Activated CD4-positive, alpha-beta memory T cell treated with anti-CD3 and anti-CD28 coated beads for 36 hours (primary cell): ENCODE data around the gene ZNF385A. TPM values are rescaled to one million over a fixed set of nuclear protein-coding genes. Genes with fewer than 3 reads are reported as not detected.
"Not testable (repeated sequence)": the region's sequence is repeated elsewhere in the genome, so short reads cannot be mapped to it uniquely, and the experiment has no call there.

Source experiments
- CTCF ChIA-PET: fragments of 350-600 bp; sonication (Branson Sonifier 250); formaldehyde crosslinking; loops from one replicate; lab custom pipeline; 2021; ENCODE audit warnings: antibody characterized with exemption, inconsistent platforms; lab: Charles Lee
- POLR2A ChIA-PET: fragments of 350-600 bp; sonication (Branson Sonifier 250); formaldehyde crosslinking; loops from one replicate; lab custom pipeline; 2021; ENCODE audit warnings: antibody characterized with exemption; lab: Charles Lee
- DNase-seq: peaks from one replicate; pipeline ENCODE4 v3.0.0-alpha.2; 2020
- H3K27ac Mint-ChIP-seq: one replicate; pipeline ENCODE4 v1.8.0; 2021; ENCODE audit warnings: mixed read lengths
- H3K27me3 Mint-ChIP-seq: one replicate; pipeline ENCODE4 v1.8.0; 2021; ENCODE audit warnings: mixed read lengths
- H3K36me3 Mint-ChIP-seq: one replicate; pipeline ENCODE4 v1.8.0; 2021; ENCODE audit warnings: mixed read lengths
- H3K4me1 Mint-ChIP-seq: one replicate; pipeline ENCODE4 v1.8.0; 2021; ENCODE audit warnings: low read depth, mixed read lengths
- H3K4me3 Mint-ChIP-seq: one replicate; pipeline ENCODE4 v1.8.0; 2021; ENCODE audit warnings: mild to moderate bottlenecking, mixed read lengths
- H3K9me3 Mint-ChIP-seq: one replicate; pipeline ENCODE4 v1.8.0; 2021; ENCODE audit warnings: mixed read lengths
- intact Hi-C: fragments of 100-400 bp; cut with micrococcal nuclease; formaldehyde crosslinking; loops from one replicate; pipeline ENCODE4 v1.15.1; 2023
- total RNA-seq, 2 experiments: library from RNA; stranded (reverse); gene quantifications; one replicate each; pipeline ENCODE4 v1.2.3, GENCODE V29; 2021

The ZNF385A gene
- total RNA-seq, 2 experiments from 2014 or later = 1.3 TPM

GRCh38 chr12:54359762-54360351, 24.7 kb downstream of the ZNF385A start:
- peak overlapping the region; percentile 19 for H3K27ac Mint-ChIP-seq
- peaks cover 23% of the 10 kb centered on the region for H3K4me1 Mint-ChIP-seq
- H3K36me3 Mint-ChIP-seq = no peaks in the 10 kb centered on the region
- no peak for DNase-seq
- intact Hi-C loops = loop anchor here (1.0 to 10.0 kb wide), 7 partner anchors 8 to 355 kb away; partner anchors contain the start of genes CBX5, HNRNPA1, HOXC8 and HOXC9
- ChIA-PET POLR2A (interaction anchor here (0.9 to 2.7 kb wide), 8 partner anchors 14 to 108 kb away, joined by 3 to 23 read pairs (median 6); partner anchors contain the start of genes CBX5, COPZ1 and HNRNPA1), CTCF (interaction anchor here (0.6 to 8.3 kb wide), 19 partner anchors 9 to 145 kb away, joined by 3 to 76 read pairs (median 5); partner anchors contain the start of gene COPZ1)
- no peaks in the 10 kb centered on the region for H3K9me3 Mint-ChIP-seq
- H3K27me3 Mint-ChIP-seq = no peaks in the 10 kb centered on the region
- H3K4me3 Mint-ChIP-seq = no peak overlapping the region

GRCh38 chr12:54358945-54359761, 25.4 kb downstream of the ZNF385A start:
- ChIA-PET POLR2A (interaction anchor here (0.6 to 2.7 kb wide), 15 partner anchors 13 to 143 kb away, joined by 3 to 23 read pairs (median 4); partner anchors contain the start of genes CBX5, COPZ1, HNRNPA1 and NCKAP1L), CTCF (interaction anchor here (0.7 to 8.3 kb wide), 20 partner anchors 8 to 151 kb away, joined by 3 to 76 read pairs (median 6); partner anchors contain the start of gene COPZ1)
- intact Hi-C loops = loop anchor here (1.0 to 2.0 kb wide), 6 partner anchors 9 to 143 kb away; partner anchors contain the start of genes CBX5 and HNRNPA1
- no peaks in the 10 kb centered on the region for H3K9me3 Mint-ChIP-seq
- no peak overlapping the region for H3K27ac Mint-ChIP-seq
- H3K36me3 Mint-ChIP-seq = no peaks in the 10 kb centered on the region
- H3K4me3 Mint-ChIP-seq = no peak overlapping the region
- peak; percentile 97 for DNase-seq
- H3K4me1 Mint-ChIP-seq = peaks cover 16% of the 10 kb centered on the region
- H3K27me3 Mint-ChIP-seq = no peaks in the 10 kb centered on the region

- peak; percentile 61 for DNase-seq
- Mint-ChIP-seq H3K9me3 (no peaks in the 10 kb centered on the region), H3K4me1 (peaks cover 8% of the 10 kb centered on the region), H3K36me3 (no peaks in the 10 kb centered on the region), H3K4me3 (no peak overlapping the region), H3K27ac (no peak overlapping the region), H3K27me3 (no peaks in the 10 kb centered on the region)
- POLR2A ChIA-PET = interaction anchor here (0.6 to 2.7 kb wide), 13 partner anchors 21 to 142 kb away, joined by 3 to 23 read pairs (median 4); partner anchors contain the start of genes CBX5, COPZ1, HNRNPA1 and NCKAP1L
- CTCF ChIA-PET = interaction anchor here (0.8 to 8.3 kb wide), 18 partner anchors 8 to 150 kb away, joined by 3 to 76 read pairs (median 6); partner anchors contain the start of gene COPZ1
- intact Hi-C loops = loop anchor here (2.0 kb wide), 1 partner anchor 64 kb away; no protein-coding TSS in a partner anchor
Measured at GRCh38 chr12:54358191-54358944, 26.2 kb downstream of the ZNF385A start.

GRCh38 chr12:54357506-54358190, 26.9 kb downstream of the ZNF385A start:
- intact Hi-C loops = loop anchor here (2.0 kb wide), 1 partner anchor 63 kb away; no protein-coding TSS in a partner anchor
- POLR2A ChIA-PET = interaction anchor here (2.3 to 2.7 kb wide), 3 partner anchors 21 to 77 kb away, joined by 7 to 23 read pairs (median 11); partner anchors contain the start of genes CBX5, COPZ1 and HNRNPA1
- no peaks in the 10 kb centered on the region for H3K9me3 Mint-ChIP-seq
- no peaks in the 10 kb centered on the region for H3K36me3 Mint-ChIP-seq
- no peak for DNase-seq
- H3K27me3 Mint-ChIP-seq = no peaks in the 10 kb centered on the region
- H3K4me1 Mint-ChIP-seq = peaks cover 10% of the 10 kb centered on the region
- no peak overlapping the region for H3K27ac Mint-ChIP-seq
- no peak overlapping the region for H3K4me3 Mint-ChIP-seq
- CTCF ChIA-PET = interaction anchor here (0.5 to 8.3 kb wide), 15 partner anchors 11 to 156 kb away, joined by 3 to 76 read pairs (median 11); partner anchors contain the start of gene COPZ1

GRCh38 chr12:54356951-54357356, 27.6 kb downstream of the ZNF385A start:
- Mint-ChIP-seq H3K36me3 (no peaks in the 10 kb centered on the region), H3K27me3 (no peaks in the 10 kb centered on the region), H3K4me1 (peaks cover 17% of the 10 kb centered on the region), H3K27ac (no peak overlapping the region), H3K9me3 (no peaks in the 10 kb centered on the region), H3K4me3 (no peak overlapping the region)
- no peak for DNase-seq
- intact Hi-C loops = no loop called here
- CTCF ChIA-PET = interaction anchor here (0.9 to 8.3 kb wide), 8 partner anchors 12 to 105 kb away, joined by 3 to 76 read pairs (median 6); partner anchors contain the start of gene COPZ1
- POLR2A ChIA-PET = interaction anchor here (1.5 kb wide), 1 partner anchor 77 kb away, joined by 4 read pairs; the partner anchor contains the start of gene HNRNPA1

GRCh38 chr12:54356228-54356627, 28.3 kb downstream of the ZNF385A start:
- Mint-ChIP-seq H3K27ac (no peak overlapping the region), H3K9me3 (no peaks in the 10 kb centered on the region), H3K4me1 (peaks cover 22% of the 10 kb centered on the region), H3K4me3 (no peak overlapping the region), H3K27me3 (no peaks in the 10 kb centered on the region), H3K36me3 (peaks cover 7% of the 10 kb centered on the region)
- POLR2A ChIA-PET = interaction anchor here (1.5 kb wide), 1 partner anchor 76 kb away, joined by 4 read pairs; the partner anchor contains the start of gene HNRNPA1
- no peak for DNase-seq
- intact Hi-C loops = no loop called here
- CTCF ChIA-PET = interaction anchor here (1.5 to 8.3 kb wide), 4 partner anchors 12 to 62 kb away, joined by 5 to 76 read pairs (median 20); partner anchors contain the start of gene COPZ1

GRCh38 chr12:54355104-54355815, 29.3 kb downstream of the ZNF385A start:
- Mint-ChIP-seq H3K4me3 (no peak overlapping the region), H3K27ac (no peak overlapping the region), H3K9me3 (no peaks in the 10 kb centered on the region), H3K36me3 (peaks cover 15% of the 10 kb centered on the region), H3K27me3 (no peaks in the 10 kb centered on the region), H3K4me1 (peaks cover 16% of the 10 kb centered on the region)
- DNase-seq = no peak
- intact Hi-C loops = no loop called here
- ChIA-PET POLR2A (no interaction called here), CTCF (interaction anchor here (1.5 kb wide), 1 partner anchor 30 kb away, joined by 5 read pairs; the partner anchor contains the start of gene COPZ1)

GRCh38 chr12:54354271-54354670, 30.3 kb downstream of the ZNF385A start:
- peaks cover 15% of the 10 kb centered on the region for H3K4me1 Mint-ChIP-seq
- CTCF ChIA-PET = interaction anchor here (0.7 to 2.8 kb wide), 2 partner anchors 11 to 14 kb away, joined by 3 to 13 read pairs; no protein-coding TSS in a partner anchor
- H3K27ac Mint-ChIP-seq, H3K4me3 Mint-ChIP-seq, H3K9me3 Mint-ChIP-seq, intact Hi-C loops, DNase-seq, H3K27me3 Mint-ChIP-seq, POLR2A ChIA-PET: not testable (repeated sequence)
- peaks cover 21% of the 10 kb centered on the region for H3K36me3 Mint-ChIP-seq

- no peaks in the 10 kb centered on the region for H3K27me3 Mint-ChIP-seq
- H3K27ac Mint-ChIP-seq = no peak overlapping the region
- intact Hi-C loops = no loop called here
- H3K4me1 Mint-ChIP-seq = peaks cover 15% of the 10 kb centered on the region
- H3K9me3 Mint-ChIP-seq = no peaks in the 10 kb centered on the region
- no peak overlapping the region for H3K4me3 Mint-ChIP-seq
- H3K36me3 Mint-ChIP-seq = peaks cover 24% of the 10 kb centered on the region
- ChIA-PET POLR2A (no interaction called here), CTCF (interaction anchor here (0.6 to 2.8 kb wide), 9 partner anchors 15 to 138 kb away, joined by 3 to 13 read pairs (median 5); partner anchors contain the start of gene COPZ1)
- DNase-seq = no peak
Measured at GRCh38 chr12:54352891-54353874, 31.4 kb downstream of the ZNF385A start.
